Right atrium auricular region (tissue), 2 donors: ENCODE results near the gene CCNG2. TPM values are rescaled to one million over a fixed set of nuclear protein-coding genes. Genes with fewer than 3 reads are reported as not detected.

ENCODE experiments used
- DNase-seq: peaks from one replicate; pipeline ENCODE4 v3.0.0-alpha.2; 2019; ENCODE audit warnings: low spot score
- H3K27ac ChIP-seq, 2 donors: fragments of 200-600 bp; sonication (generic); 1 replicate in 1 of 2; 2 replicates in 1 of 2; pipeline ENCODE4 v1.5.1; 2016 to 2019
- H3K27me3 ChIP-seq, 2 donors: fragments of 200-600 bp; sonication (generic); one replicate each; pipeline versions ENCODE4 v1.5.1 to v1.6.0; 2017 to 2019
- H3K36me3 ChIP-seq: fragments of 200-600 bp; sonication (generic); one replicate; pipeline ENCODE4 v1.5.1; 2016
- H3K4me1 ChIP-seq, 2 donors: fragments of 200-600 bp; sonication (generic); one replicate each; pipeline versions ENCODE4 v1.5.1 to v1.6.0; 2017 to 2019
- H3K4me3 ChIP-seq, 2 donors: fragments of 200-600 bp; sonication (generic); 1 replicate in 1 of 2; 2 replicates in 1 of 2; pipeline ENCODE4 v1.5.1; 2017 to 2019; ENCODE audit warnings: mild to moderate bottlenecking in 1 of 2, moderate library complexity in 1 of 2
- H3K9me3 ChIP-seq, 2 donors: fragments of 200-600 bp; sonication (generic); one replicate each; pipeline ENCODE4 v1.5.1; 2019
- CTCF ChIP-seq, 2 donors: fragments of 200-600 bp; sonication (generic); IDR thresholded peaks; one replicate each; pipeline ENCODE4 v1.5.1; 2019; ENCODE audit warnings: antibody characterized with exemption in 2 of 2
- total RNA-seq, 2 donors: library from RNA; depleted of rRNA; stranded (reverse); fragments of >200 nt; gene quantifications; one replicate each; pipeline ENCODE4 v1.1.0, GENCODE V29; 2016

Gene CCNG2
- total RNA-seq, 2 donors from 2014 or later = 6.2 to 7.8 TPM

- Histone ChIP-seq H3K27me3 (no peaks in the 10 kb centered on the region), H3K4me1 (no peaks in the 10 kb centered on the region), H3K36me3 (no peaks in the 10 kb centered on the region), H3K9me3 (no peaks in the 10 kb centered on the region), H3K27ac (no peak overlapping the region), H3K4me3 (no peak overlapping the region)
- DNase-seq = no peak
- no peak for TF ChIP-seq CTCF (IDR thresholded peaks at IDR 0.05)
These were observed 7.2 kb upstream of the CCNG2 start for GRCh38 chr4:77149789-77150188.

- TF ChIP-seq CTCF (IDR thresholded peaks at IDR 0.05) = no peak
- H3K4me3 ChIP-seq = no peak overlapping the region
- no peaks in the 10 kb centered on the region for H3K9me3 ChIP-seq
- H3K27me3 ChIP-seq = no peaks in the 10 kb centered on the region
- no peak overlapping the region for H3K27ac ChIP-seq
- DNase-seq = no peak
- H3K36me3 ChIP-seq = no peaks in the 10 kb centered on the region
- peaks cover 0 to 4% of the 10 kb centered on the region in 2 donors for H3K4me1 ChIP-seq
These were observed 5.8 kb upstream of the CCNG2 start for GRCh38 chr4:77151241-77151640.

GRCh38 chr4:77152421-77152820 is 4.6 kb upstream of the CCNG2 start:
- Histone ChIP-seq H3K4me3 (no peak overlapping the region), H3K36me3 (no peaks in the 10 kb centered on the region), H3K27ac (no peak overlapping the region), H3K4me1 (peaks cover 0 to 6% of the 10 kb centered on the region in 2 donors), H3K9me3 (no peaks in the 10 kb centered on the region), H3K27me3 (no peaks in the 10 kb centered on the region)
- no peak for DNase-seq
- no peak for TF ChIP-seq CTCF (IDR thresholded peaks at IDR 0.05)

- no peaks in the 10 kb centered on the region for H3K36me3 ChIP-seq
- no peak for TF ChIP-seq CTCF (IDR thresholded peaks at IDR 0.05)
- DNase-seq = no peak
- no peak overlapping the region for H3K4me3 ChIP-seq
- no peak overlapping the region for H3K27ac ChIP-seq
- peaks cover 0 to 6% of the 10 kb centered on the region in 2 donors for H3K4me1 ChIP-seq
- no peaks in the 10 kb centered on the region for H3K27me3 ChIP-seq
- no peaks in the 10 kb centered on the region for H3K9me3 ChIP-seq
These were observed 4.0 kb upstream of the CCNG2 start for GRCh38 chr4:77153006-77153405.

- no peaks in the 10 kb centered on the region for H3K36me3 ChIP-seq
- DNase-seq = no peak
- H3K27ac ChIP-seq = no peak overlapping the region
- no peaks in the 10 kb centered on the region for H3K27me3 ChIP-seq
- H3K9me3 ChIP-seq = no peaks in the 10 kb centered on the region
- TF ChIP-seq CTCF (IDR thresholded peaks at IDR 0.05) = no peak
- no peak overlapping the region for H3K4me3 ChIP-seq
- H3K4me1 ChIP-seq = peaks cover 0 to 13% of the 10 kb centered on the region in 2 donors
These were observed 2.9 kb upstream of the CCNG2 start for GRCh38 chr4:77154065-77154464.

GRCh38 chr4:77154761-77155499 is 2.1 kb upstream of the CCNG2 start:
- H3K4me1 ChIP-seq = peaks cover 0 to 13% of the 10 kb centered on the region in 2 donors
- no peaks in the 10 kb centered on the region for H3K36me3 ChIP-seq
- TF ChIP-seq CTCF (IDR thresholded peaks at IDR 0.05) = no peak
- no peak overlapping the region for H3K4me3 ChIP-seq
- no peaks in the 10 kb centered on the region for H3K9me3 ChIP-seq
- H3K27me3 ChIP-seq = no peaks in the 10 kb centered on the region
- no peak overlapping the region for H3K27ac ChIP-seq
- no peak for DNase-seq
